SJCRH30 (cell line): ENCODE data around the gene GNL3. TPM values are rescaled to one million over a fixed set of nuclear protein-coding genes. Genes with fewer than 3 reads are reported as not detected.

ENCODE experiments used
- DNase-seq, 2 experiments: peaks; one replicate each; pipeline ENCODE4 v3.0.0-alpha.2; 2015 to 2020
- H3K27ac ChIP-seq: fragments of 250-450 bp; sonication (Bioruptor Pico); 2 replicates; pipeline ENCODE4 v1.5.1; 2020; ENCODE audit warnings: mild to moderate bottlenecking, moderate library complexity
- H3K27me3 ChIP-seq: fragments of 250-450 bp; sonication (Bioruptor Pico); 2 replicates; pipeline ENCODE4 v1.5.1; 2020; ENCODE audit warnings: mild to moderate bottlenecking, moderate library complexity
- H3K36me3 ChIP-seq: fragments of 250-450 bp; sonication (Bioruptor Pico); 2 replicates; pipeline ENCODE4 v1.5.1; 2020; ENCODE audit warnings: mild to moderate bottlenecking, moderate library complexity
- H3K4me1 ChIP-seq: fragments of 250-450 bp; sonication (Bioruptor Pico); 2 replicates; pipeline ENCODE4 v1.5.1; 2020; ENCODE audit warnings: mild to moderate bottlenecking, moderate library complexity
- H3K4me3 ChIP-seq: fragments of 250-450 bp; sonication (Bioruptor Pico); 2 replicates; pipeline ENCODE4 v1.5.1; 2020; ENCODE audit warnings: mild to moderate bottlenecking, moderate library complexity
- H3K9me3 ChIP-seq: fragments of 250-450 bp; sonication (Bioruptor Pico); replicated peaks from 2 replicates; pipeline ENCODE4 v1.5.1; 2020; ENCODE audit warnings: mild to moderate bottlenecking, moderate library complexity
- total RNA-seq: library from RNA; depleted of rRNA; stranded (reverse); fragments of >200 nt; shearing (Covaris generic); gene quantifications from 2 replicates; pipeline ENCODE4 v1.2.3, GENCODE V29; 2014

The GNL3 gene
- total RNA-seq, 1 experiment from 2014 or later: 171 TPM

GRCh38 chr3:52696830-52697631 lies 11.2 kb downstream of the GNL3 start:
- no peak for DNase-seq
- H3K27ac ChIP-seq: no peak overlapping the region
- no peaks in the 10 kb centered on the region for H3K4me1 ChIP-seq
- H3K4me3 ChIP-seq: no peak overlapping the region
- no peaks in the 10 kb centered on the region for H3K27me3 ChIP-seq
- H3K36me3 ChIP-seq: peaks cover 59% of the 10 kb centered on the region
- no peaks in the 10 kb centered on the region for H3K9me3 ChIP-seq

- H3K36me3 ChIP-seq: peaks cover 53% of the 10 kb centered on the region
- no peaks in the 10 kb centered on the region for H3K4me1 ChIP-seq
- no peak overlapping the region for H3K4me3 ChIP-seq
- H3K9me3 ChIP-seq: no peaks in the 10 kb centered on the region
- H3K27ac ChIP-seq: no peak overlapping the region
- H3K27me3 ChIP-seq: no peaks in the 10 kb centered on the region
- no peak for DNase-seq
These were observed 11.8 kb downstream of the GNL3 start for GRCh38 chr3:52697632-52697965.

- no peak overlapping the region for H3K27ac ChIP-seq
- DNase-seq: no peak
- H3K4me1 ChIP-seq: peaks cover 4% of the 10 kb centered on the region; the same call in 1 of the 2 replicates
- no peaks in the 10 kb centered on the region for H3K27me3 ChIP-seq
- H3K9me3 ChIP-seq: no peaks in the 10 kb centered on the region
- H3K36me3 ChIP-seq: peaks cover 8% of the 10 kb centered on the region; the same call in 1 of the 2 replicates
- peak overlapping the region; percentile 93; the same call in 1 of the 2 replicates for H3K4me3 ChIP-seq
These were observed 17.5 kb downstream of the GNL3 start for GRCh38 chr3:52703341-52703740.

GRCh38 chr3:52704611-52705437 lies 19.0 kb downstream of the GNL3 start:
- Histone ChIP-seq H3K4me3 (peak overlapping the region; percentile 93), H3K27ac (peak overlapping the region; percentile 57), H3K4me1 (peaks cover 4% of the 10 kb centered on the region; the same call in 1 of the 2 replicates), H3K27me3 (no peaks in the 10 kb centered on the region), H3K36me3 (peaks cover 11% of the 10 kb centered on the region), H3K9me3 (no peaks in the 10 kb centered on the region)
- peak; percentile 35 to 58 for DNase-seq

- Histone ChIP-seq H3K27ac (peak overlapping the region; percentile 57), H3K27me3 (no peaks in the 10 kb centered on the region), H3K36me3 (peaks cover 11% of the 10 kb centered on the region), H3K4me1 (peaks cover 4% of the 10 kb centered on the region; the same call in 1 of the 2 replicates), H3K4me3 (peak overlapping the region; percentile 93), H3K9me3 (no peaks in the 10 kb centered on the region)
- DNase-seq: no peak
These were observed 19.5 kb downstream of the GNL3 start for GRCh38 chr3:52705438-52705687.

GRCh38 chr3:52705688-52706686 lies 20.2 kb downstream of the GNL3 start, which contains the start of the genes GLT8D1 and SPCS1:
Gene GLT8D1, minus strand, starts transcription at chr3:52705791. Its CDS starts 5,331 bp downstream, at chr3:52700460.
Gene SPCS1, plus strand, starts transcription at chr3:52706106. Its CDS starts 141 bp downstream, at chr3:52706247.
- DNase-seq: peak; percentile 80 to 85
- peak within 1 kb of the TSS; percentile 93 for H3K4me3 ChIP-seq
- H3K4me1 ChIP-seq: peaks cover 4% of the 10 kb centered on the region; the same call in 1 of the 2 replicates
- no peaks in the 10 kb centered on the region for H3K27me3 ChIP-seq
- peak within 1 kb of the TSS; percentile 57 for H3K27ac ChIP-seq
- no peaks in the 10 kb centered on the region for H3K9me3 ChIP-seq
- peaks cover 11% of the 10 kb centered on the region for H3K36me3 ChIP-seq

- Histone ChIP-seq H3K36me3 (peaks cover 20% of the 10 kb centered on the region), H3K27me3 (no peaks in the 10 kb centered on the region), H3K9me3 (no peaks in the 10 kb centered on the region), H3K4me1 (peaks cover 4% of the 10 kb centered on the region; the same call in 1 of the 2 replicates), H3K4me3 (no peak overlapping the region; the same call in 1 of the 2 replicates), H3K27ac (no peak overlapping the region)
- no peak for DNase-seq
These were observed 21.8 kb downstream of the GNL3 start for GRCh38 chr3:52707585-52707984.

- H3K4me3 ChIP-seq: no peak overlapping the region
- H3K27me3 ChIP-seq: no peaks in the 10 kb centered on the region
- no peaks in the 10 kb centered on the region for H3K9me3 ChIP-seq
- no peak for DNase-seq
- no peak overlapping the region for H3K27ac ChIP-seq
- no peaks in the 10 kb centered on the region for H3K4me1 ChIP-seq
- H3K36me3 ChIP-seq: peaks cover 20% of the 10 kb centered on the region
These were observed 24.7 kb downstream of the GNL3 start for GRCh38 chr3:52710512-52710911.

GRCh38 chr3:52712291-52713212 lies 26.7 kb downstream of the GNL3 start:
- Histone ChIP-seq H3K27me3 (no peaks in the 10 kb centered on the region), H3K9me3 (no peaks in the 10 kb centered on the region), H3K4me1 (no peaks in the 10 kb centered on the region), H3K4me3 (no peak overlapping the region), H3K27ac (no peak overlapping the region), H3K36me3 (peaks cover 20% of the 10 kb centered on the region)
- DNase-seq: no peak

GRCh38 chr3:52714335-52715302 lies 28.8 kb downstream of the GNL3 start:
- H3K27ac ChIP-seq: no peak overlapping the region
- H3K4me1 ChIP-seq: no peaks in the 10 kb centered on the region
- no peaks in the 10 kb centered on the region for H3K27me3 ChIP-seq
- DNase-seq: no peak
- no peak overlapping the region for H3K4me3 ChIP-seq
- H3K36me3 ChIP-seq: peaks cover 20% of the 10 kb centered on the region
- no peaks in the 10 kb centered on the region for H3K9me3 ChIP-seq

- Histone ChIP-seq H3K9me3 (no peaks in the 10 kb centered on the region), H3K4me1 (no peaks in the 10 kb centered on the region), H3K36me3 (peaks cover 18% of the 10 kb centered on the region), H3K4me3 (no peak overlapping the region), H3K27ac (no peak overlapping the region), H3K27me3 (no peaks in the 10 kb centered on the region)
- no peak for DNase-seq
These were observed 30.0 kb downstream of the GNL3 start for GRCh38 chr3:52715714-52716305.

GRCh38 chr3:52719618-52720017 lies 33.8 kb downstream of the GNL3 start:
- Histone ChIP-seq H3K27me3 (no peaks in the 10 kb centered on the region), H3K27ac (no peak overlapping the region), H3K9me3 (no peaks in the 10 kb centered on the region), H3K36me3 (peaks cover 9% of the 10 kb centered on the region; the same call in 1 of the 2 replicates), H3K4me1 (no peaks in the 10 kb centered on the region), H3K4me3 (no peak overlapping the region)
- no peak for DNase-seq
